Measurements from ENCODE around the gene EGLN2.
"Not testable (repeated sequence)": the region's sequence is repeated elsewhere in the genome, so short reads cannot be mapped to it uniquely, and the experiment has no call there.

Gene EGLN2

GRCh38 chr19:40842012-40842411 lies 43.0 kb downstream of the EGLN2 start:
- in situ Hi-C loops (cut with MboI; ENCODE audit: low sequenced_read_pairs) = not testable (repeated sequence)

- in situ Hi-C loops (cut with MboI; ENCODE audit: low sequenced_read_pairs) = not testable (repeated sequence)
Measured at GRCh38 chr19:40842997-40843652, 44.1 kb downstream of the EGLN2 start.

GRCh38 chr19:40843653-40844052 lies 44.7 kb downstream of the EGLN2 start:
- in situ Hi-C loops (cut with MboI; ENCODE audit: low sequenced_read_pairs) = not testable (repeated sequence)

GRCh38 chr19:40846722-40847121 lies 47.7 kb downstream of the EGLN2 start:
- in situ Hi-C loops (cut with MboI; ENCODE audit: low sequenced_read_pairs) = not testable (repeated sequence)

GRCh38 chr19:40850277-40850676 lies 51.3 kb downstream of the EGLN2 start, which contains the start of gene CYP2A6:
TSS of gene CYP2A6 (minus strand) at chr19:40850447. CDS start at chr19:40850426, 21 bp downstream.
- in situ Hi-C loops (cut with MboI; ENCODE audit: low sequenced_read_pairs) = not testable (repeated sequence)

GRCh38 chr19:40852467-40853152 lies 53.6 kb downstream of the EGLN2 start:
- in situ Hi-C loops (cut with MboI; ENCODE audit: low sequenced_read_pairs) = not testable (repeated sequence)

All from hTERT RPE-1 (cell line).